HEK293T (cell line): ENCODE data around the gene GJB1.

Source experiments
- BHLHE40 ChIP-seq: fragments of 450-650 bp; IDR thresholded peaks from 2 replicates; pipeline ENCODE4 v1.6.1; 2016; ENCODE audit warnings: mild to moderate bottlenecking, moderate library complexity, borderline replicate concordance
- CTBP1 ChIP-seq: fragments of 450-650 bp; IDR thresholded peaks from 2 replicates; pipeline ENCODE4 v1.6.1; 2016; ENCODE audit warnings: borderline replicate concordance
- ELF4 ChIP-seq: fragments of 450-650 bp; IDR thresholded peaks from 2 replicates; pipeline ENCODE4 v1.6.1; 2017; ENCODE audit warnings: antibody characterized with exemption
- FOXA1 ChIP-seq: fragments of 450-650 bp; IDR thresholded peaks from 2 replicates; pipeline ENCODE4 v1.6.1; 2016; ENCODE audit warnings: mild to moderate bottlenecking
- FOXK2 ChIP-seq: fragments of 450-650 bp; IDR thresholded peaks from 2 replicates; pipeline ENCODE4 v1.6.1; 2016; ENCODE audit warnings: mild to moderate bottlenecking
- FOXM1 ChIP-seq: fragments of 450-650 bp; IDR thresholded peaks from 2 replicates; pipeline ENCODE4 v1.6.1; 2017; ENCODE audit warnings: mild to moderate bottlenecking, borderline replicate concordance
- LEF1 ChIP-seq: fragments of 450-650 bp; IDR thresholded peaks from 2 replicates; pipeline ENCODE4 v1.6.1; 2017; ENCODE audit warnings: mild to moderate bottlenecking, borderline replicate concordance
- NFRKB ChIP-seq: fragments of 450-650 bp; IDR thresholded peaks from 2 replicates; pipeline ENCODE4 v1.6.1; 2016; ENCODE audit warnings: mild to moderate bottlenecking, moderate library complexity
- SP1 ChIP-seq: fragments of 450-650 bp; IDR thresholded peaks from 2 replicates; pipeline ENCODE4 v1.6.1; 2017
- TF ChIP-seq, protein P1 (sequence below): fragments of 450-650 bp; IDR thresholded peaks from 2 replicates; pipeline ENCODE4 v1.6.1; 2016

DNA sequence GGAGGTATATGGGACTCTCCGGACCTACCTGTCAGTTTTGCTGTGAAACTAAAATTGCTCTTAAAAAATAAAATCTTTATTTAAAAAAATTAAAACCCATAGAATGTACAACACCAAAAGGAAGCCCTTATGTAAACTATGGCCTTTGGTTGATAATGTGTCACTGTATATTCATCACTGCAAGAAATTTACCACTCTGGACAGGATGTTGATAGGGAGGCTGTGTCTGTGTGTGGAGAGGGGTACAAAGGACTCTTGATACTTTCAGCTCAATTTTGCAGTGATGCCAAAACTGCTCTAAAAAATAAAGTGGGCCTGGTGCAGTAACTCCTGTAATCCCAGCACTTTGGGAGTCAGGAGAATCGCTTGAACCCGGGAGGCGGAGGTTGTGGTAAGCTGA is 33.8 kb downstream of the GJB1 start:
- TF ChIP-seq BHLHE40 (no peak), FOXM1 (no peak), ELF4 (no peak), SP1 (no peak), FOXA1 (no peak), NFRKB (no peak), LEF1 (no peak), FOXK2 (no peak), CTBP1 (no peak)
- TF ChIP-seq, protein P1, sequence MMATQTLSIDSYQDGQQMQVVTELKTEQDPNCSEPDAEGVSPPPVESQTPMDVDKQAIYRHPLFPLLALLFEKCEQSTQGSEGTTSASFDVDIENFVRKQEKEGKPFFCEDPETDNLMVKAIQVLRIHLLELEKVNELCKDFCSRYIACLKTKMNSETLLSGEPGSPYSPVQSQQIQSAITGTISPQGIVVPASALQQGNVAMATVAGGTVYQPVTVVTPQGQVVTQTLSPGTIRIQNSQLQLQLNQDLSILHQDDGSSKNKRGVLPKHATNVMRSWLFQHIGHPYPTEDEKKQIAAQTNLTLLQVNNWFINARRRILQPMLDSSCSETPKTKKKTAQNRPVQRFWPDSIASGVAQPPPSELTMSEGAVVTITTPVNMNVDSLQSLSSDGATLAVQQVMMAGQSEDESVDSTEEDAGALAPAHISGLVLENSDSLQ: no peak
